OCI-LY7 (cell line): Measurements from ENCODE around the gene CBFA2T2. TPM values are rescaled to one million over a fixed set of nuclear protein-coding genes. Genes with fewer than 3 reads are reported as not detected.
A peak's percentile ranks its signal among the peaks of the same experiment; 100 is the strongest.

Experiments used
- BruUV-seq: library from RNA; stranded (reverse); fragments of 400-500 nt; replicated peaks from 2 replicates; lab custom pipeline; 2021; lab: Mats Ljungman, UMichigan
- CTCF ChIA-PET: fragments of 300-600 bp; sonication (Branson Sonifier 250); formaldehyde crosslinking; loops from one replicate; lab custom pipeline; 2022; ENCODE audit warnings: antibody characterized with exemption; ENCODE audit not compliant: unreplicated experiment; lab: Charles Lee
- POLR2A ChIA-PET: fragments of 300-600 bp; sonication (Branson Sonifier 250); formaldehyde crosslinking; loops from one replicate; lab custom pipeline; 2022; ENCODE audit warnings: antibody characterized with exemption; lab: Charles Lee
- DNase-seq: peaks from one replicate; pipeline ENCODE4 v3.0.0-alpha.2; 2015; ENCODE audit warnings: low spot score
- H2AFZ ChIP-seq: fragments of 200-600 bp; sonication (generic), shearing (Covaris generic); 2 replicates; pipeline ENCODE4 v1.6.1; 2014; ENCODE audit warnings: mild to moderate bottlenecking, antibody characterized with exemption, low read length, moderate library complexity
- H3K27ac ChIP-seq: fragments of 200-600 bp; sonication (generic); 2 replicates; pipeline ENCODE4 v1.5.1; 2014; ENCODE audit warnings: mixed run types, low read depth, mild to moderate bottlenecking, moderate library complexity, low read length, inconsistent platforms; ENCODE audit not compliant: poor library complexity, severe bottlenecking
- H3K36me3 ChIP-seq: fragments of 200-600 bp; sonication (generic); 2 replicates; pipeline ENCODE4 v1.6.1; 2014; ENCODE audit warnings: mild to moderate bottlenecking, antibody characterized with exemption, low read length, moderate library complexity, mixed read lengths; ENCODE audit not compliant: insufficient read depth
- H3K4me1 ChIP-seq: fragments of 200-600 bp; sonication (generic); 2 replicates; pipeline ENCODE4 v1.5.1; 2014; ENCODE audit warnings: mild to moderate bottlenecking, low read length; ENCODE audit not compliant: insufficient read depth, poor library complexity, severe bottlenecking
- H3K4me2 ChIP-seq: fragments of 200-600 bp; sonication (generic); 2 replicates; pipeline ENCODE4 v1.6.1; 2014; ENCODE audit warnings: mild to moderate bottlenecking, low read length
- H3K4me3 ChIP-seq: fragments of 200-600 bp; sonication (generic); 2 replicates; pipeline ENCODE4 v1.5.1; 2014; ENCODE audit warnings: mild to moderate bottlenecking, low read depth, low read length; ENCODE audit not compliant: poor library complexity, severe bottlenecking
- H3K79me2 ChIP-seq: fragments of 200-600 bp; sonication (generic); 2 replicates; pipeline ENCODE4 v1.6.1; 2016; ENCODE audit warnings: low read depth, mild to moderate bottlenecking, low read length, moderate library complexity, mixed read lengths; ENCODE audit not compliant: insufficient read depth
- H3K9me2 ChIP-seq: fragments of 200-600 bp; sonication (generic); 2 replicates; pipeline ENCODE4 v1.6.1; 2016; ENCODE audit warnings: mild to moderate bottlenecking, low read length, mixed read lengths; ENCODE audit not compliant: insufficient read depth
- H3K9me3 ChIP-seq: fragments of 200-600 bp; sonication (generic); 2 replicates; pipeline ENCODE4 v1.6.1; 2014; ENCODE audit warnings: mild to moderate bottlenecking, mixed run types, low read length, mixed read lengths
- H4K20me1 ChIP-seq: fragments of 200-600 bp; sonication (generic); 2 replicates; pipeline ENCODE4 v1.6.1; 2014; ENCODE audit warnings: mild to moderate bottlenecking, antibody characterized with exemption, low read length, moderate library complexity, mixed read lengths; ENCODE audit not compliant: insufficient read depth
- EZH2phosphoT487 ChIP-seq: fragments of 200-600 bp; sonication (generic); IDR thresholded peaks from 2 replicates; pipeline ENCODE4 v1.6.1; 2018; ENCODE audit warnings: low read depth, borderline replicate concordance, mild to moderate bottlenecking, mixed run types, antibody characterized with exemption, low read length, moderate library complexity, mixed read lengths
- intact Hi-C: fragments of 100-400 bp; cut with micrococcal nuclease; formaldehyde crosslinking; loops from one replicate; pipeline ENCODE4 v1.10.0; 2022; ENCODE audit not compliant: unreplicated experiment
- total RNA-seq, 2 experiments: library from RNA; depleted of rRNA in 1 of 2; stranded (reverse); fragments of >200 nt in 1 of 2; shearing (Covaris generic) in 1 of 2; gene quantifications; 2 replicates each; pipeline ENCODE4 v1.2.3, GENCODE V29; 2014 to 2022
- TF ChIP-seq, protein P1 (sequence below): fragments of 200-600 bp; sonication (generic); conservative IDR thresholded peaks from 2 replicates; pipeline ENCODE4 v1.5.1; 2014; ENCODE audit warnings: mild to moderate bottlenecking, antibody characterized with exemption, low read length, moderate library complexity, mixed read lengths

The CBFA2T2 gene
- total RNA-seq, 2 experiments from 2014 or later, result 20.7 to 32.9 TPM

DNA sequence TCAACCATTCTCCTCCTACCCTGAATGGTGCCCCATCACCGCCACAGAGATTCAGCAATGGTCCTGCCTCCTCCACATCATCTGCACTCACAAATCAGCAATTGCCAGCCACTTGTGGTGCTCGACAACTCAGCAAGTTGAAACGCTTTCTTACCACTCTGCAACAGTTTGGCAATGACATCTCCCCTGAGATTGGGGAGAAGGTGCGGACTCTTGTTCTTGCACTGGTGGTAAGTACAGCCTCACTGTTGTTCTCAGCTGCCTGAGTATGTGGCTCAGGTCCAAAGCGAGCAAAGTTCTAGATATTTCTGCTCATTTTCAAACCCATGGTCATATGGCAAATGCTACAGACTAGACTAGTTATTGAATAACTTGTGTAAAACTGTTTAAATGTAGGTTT is 121.2 kb downstream of the CBFA2T2 start:
- ChIA-PET POLR2A (no interaction called here), CTCF (no interaction called here)
- Histone ChIP-seq H3K9me3 (no peaks in the 10 kb centered on the region), H3K4me2 (no peak overlapping the region), H3K36me3 (peaks cover 97% of the 10 kb centered on the region), H3K4me3 (no peak overlapping the region), H3K27ac (no peak overlapping the region), H3K79me2 (peaks cover 20% of the 10 kb centered on the region; the same call in 1 of the 2 replicates), H2AFZ (no peak overlapping the region), H3K9me2 (no peaks in the 10 kb centered on the region), H3K4me1 (peaks cover 49% of the 10 kb centered on the region), H4K20me1 (no peaks in the 10 kb centered on the region)
- DNase-seq, result no peak
- TF ChIP-seq EZH2phosphoT487, result no peak
- TF ChIP-seq, protein P1, sequence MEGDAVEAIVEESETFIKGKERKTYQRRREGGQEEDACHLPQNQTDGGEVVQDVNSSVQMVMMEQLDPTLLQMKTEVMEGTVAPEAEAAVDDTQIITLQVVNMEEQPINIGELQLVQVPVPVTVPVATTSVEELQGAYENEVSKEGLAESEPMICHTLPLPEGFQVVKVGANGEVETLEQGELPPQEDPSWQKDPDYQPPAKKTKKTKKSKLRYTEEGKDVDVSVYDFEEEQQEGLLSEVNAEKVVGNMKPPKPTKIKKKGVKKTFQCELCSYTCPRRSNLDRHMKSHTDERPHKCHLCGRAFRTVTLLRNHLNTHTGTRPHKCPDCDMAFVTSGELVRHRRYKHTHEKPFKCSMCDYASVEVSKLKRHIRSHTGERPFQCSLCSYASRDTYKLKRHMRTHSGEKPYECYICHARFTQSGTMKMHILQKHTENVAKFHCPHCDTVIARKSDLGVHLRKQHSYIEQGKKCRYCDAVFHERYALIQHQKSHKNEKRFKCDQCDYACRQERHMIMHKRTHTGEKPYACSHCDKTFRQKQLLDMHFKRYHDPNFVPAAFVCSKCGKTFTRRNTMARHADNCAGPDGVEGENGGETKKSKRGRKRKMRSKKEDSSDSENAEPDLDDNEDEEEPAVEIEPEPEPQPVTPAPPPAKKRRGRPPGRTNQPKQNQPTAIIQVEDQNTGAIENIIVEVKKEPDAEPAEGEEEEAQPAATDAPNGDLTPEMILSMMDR, result no peak
- no TSS peak for BruUV-seq
- intact Hi-C loops, result no loop called here

DNA sequence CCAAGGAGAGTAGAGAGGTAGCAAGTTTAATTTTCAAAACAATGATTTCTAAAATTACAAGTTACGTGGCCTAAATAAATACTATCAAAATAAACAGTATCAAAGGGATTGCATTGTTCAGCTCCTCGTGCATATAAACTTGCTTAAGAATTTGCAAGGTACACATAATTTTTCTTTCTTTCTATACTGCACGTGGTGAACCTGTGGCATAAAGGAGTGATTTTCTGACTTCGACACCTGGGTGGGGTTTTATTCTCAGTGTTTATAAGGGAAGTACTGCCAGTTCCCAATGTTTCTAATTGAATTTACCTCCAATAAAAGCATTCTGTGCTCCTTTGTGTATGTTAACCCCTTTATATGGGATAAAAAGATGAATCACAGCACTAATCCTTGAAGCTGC is 122.1 kb downstream of the CBFA2T2 start:
- TF ChIP-seq, protein P1, result no peak
- TF ChIP-seq EZH2phosphoT487, result no peak
- Histone ChIP-seq H2AFZ (no peak overlapping the region), H4K20me1 (no peaks in the 10 kb centered on the region), H3K9me3 (no peaks in the 10 kb centered on the region), H3K79me2 (peaks cover 12% of the 10 kb centered on the region; the same call in 1 of the 2 replicates), H3K9me2 (no peaks in the 10 kb centered on the region), H3K4me3 (no peak overlapping the region), H3K4me1 (peaks cover 41% of the 10 kb centered on the region), H3K36me3 (peaks cover 99% of the 10 kb centered on the region), H3K27ac (no peak overlapping the region), H3K4me2 (no peak overlapping the region)
- DNase-seq, result no peak
- ChIA-PET POLR2A (no interaction called here), CTCF (no interaction called here)
- TSS peak; percentile 45 for BruUV-seq
- intact Hi-C loops, result no loop called here

DNA sequence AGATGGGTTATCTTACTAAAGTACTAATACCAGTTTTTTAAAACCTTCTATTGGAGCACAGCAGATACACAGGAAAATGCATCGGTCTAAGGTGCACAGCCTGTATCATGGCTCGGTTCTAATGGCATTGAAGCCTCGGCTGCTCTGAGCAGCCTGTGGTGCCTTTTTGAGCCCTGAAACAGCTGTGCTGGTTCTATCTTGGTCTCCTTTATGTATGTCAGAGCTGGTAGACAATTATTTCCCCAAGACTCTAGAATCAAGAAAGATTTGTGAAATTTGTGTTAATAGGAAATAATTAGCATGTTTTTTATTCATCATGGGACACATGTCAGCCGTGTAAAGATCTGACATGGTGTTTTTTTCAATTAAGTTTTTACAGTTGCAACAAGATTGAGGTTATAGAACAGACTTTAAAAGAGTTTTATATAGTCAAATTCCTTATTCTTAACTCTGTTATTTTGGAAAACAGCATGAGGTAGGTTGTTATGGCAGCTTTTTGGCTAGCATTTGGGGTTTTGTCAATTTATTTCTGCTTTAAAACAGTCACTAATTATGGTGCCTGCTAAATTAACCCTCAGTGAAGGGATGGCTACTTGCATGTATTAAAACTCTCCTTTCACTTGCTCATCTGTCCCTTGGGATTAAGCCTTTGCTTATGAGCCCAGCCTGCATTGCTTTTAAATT is 132.0 kb downstream of the CBFA2T2 start:
- ChIA-PET CTCF (no interaction called here), POLR2A (interaction anchor here (1.0 kb wide), 1 partner anchor 12 kb away, joined by 3 read pairs; no protein-coding TSS in a partner anchor)
- Histone ChIP-seq H4K20me1 (no peaks in the 10 kb centered on the region), H2AFZ (no peak overlapping the region), H3K27ac (peak overlapping the region; percentile 1), H3K9me2 (no peaks in the 10 kb centered on the region), H3K4me3 (no peak overlapping the region), H3K79me2 (peaks cover 10% of the 10 kb centered on the region; the same call in 1 of the 2 replicates), H3K4me2 (0 out of 2 replicates have a peak overlapping the region, but pooled peaks have one; percentile 6), H3K4me1 (peaks cover 20% of the 10 kb centered on the region), H3K36me3 (peaks cover 95% of the 10 kb centered on the region), H3K9me3 (no peaks in the 10 kb centered on the region)
- BruUV-seq, result no TSS peak
- TF ChIP-seq EZH2phosphoT487, result no peak
- TF ChIP-seq, protein P1, result no peak
- peak; percentile 20 for DNase-seq
- intact Hi-C loops, result no loop called here
